HK-2 (cell line): ENCODE data around the gene TSLP.

Experiments used
- DNase-seq: peaks from one replicate; pipeline ENCODE4 v3.0.0-alpha.2; 2018; ENCODE audit not compliant: unreplicated experiment

Gene TSLP

DNA sequence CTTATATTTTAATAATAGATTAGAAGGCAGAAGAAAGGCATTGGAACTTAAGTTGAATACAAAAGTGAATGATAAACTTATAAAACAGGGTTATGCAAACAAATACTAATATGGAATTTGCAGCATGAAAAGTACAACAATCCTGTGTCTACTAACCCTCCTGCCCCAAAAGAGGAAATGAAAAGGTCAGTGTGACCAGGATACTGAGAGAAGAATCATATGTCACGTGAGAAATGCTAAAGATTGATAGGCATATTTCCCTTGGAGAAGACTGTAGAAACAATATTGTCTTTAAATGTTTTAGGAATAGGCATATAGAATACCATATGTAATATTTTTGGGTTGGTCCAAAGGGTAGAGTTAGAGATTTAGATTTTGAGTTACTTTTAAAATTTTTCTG lies 24.5 kb downstream of the TSLP start:
- no peak for DNase-seq

DNA sequence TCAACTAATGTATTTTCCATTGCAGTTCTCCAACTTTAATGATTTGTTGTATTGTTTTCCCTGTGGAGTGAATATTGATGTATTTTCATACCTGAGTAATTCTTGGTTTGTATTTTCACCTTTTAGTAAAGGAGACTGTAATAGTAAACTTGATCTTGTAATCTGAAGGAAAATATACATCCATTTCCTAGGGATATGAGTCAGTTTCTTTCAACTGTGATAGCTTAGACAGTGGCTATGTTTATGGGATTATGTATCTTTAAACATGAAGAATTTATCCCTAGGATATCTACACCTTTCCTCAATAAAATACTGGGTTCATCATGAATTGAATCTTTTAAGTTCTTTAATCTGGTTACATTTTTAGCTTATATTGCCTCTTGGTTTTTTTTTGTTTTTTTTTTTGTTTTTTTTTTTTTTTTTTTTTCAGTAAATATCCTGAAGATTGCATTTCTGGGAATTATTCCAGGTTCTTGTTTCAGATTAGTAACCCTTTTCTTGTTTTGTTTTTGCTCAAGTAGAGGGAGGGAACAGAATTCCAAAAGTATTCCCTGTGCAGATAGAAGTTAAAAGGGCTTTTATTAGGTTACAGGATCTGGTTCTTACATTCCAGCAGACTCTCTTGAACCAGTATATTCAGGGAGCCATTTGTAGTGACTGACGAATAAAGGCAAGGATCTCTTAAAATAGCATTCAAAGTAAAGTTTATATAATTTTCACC lies 27.7 kb downstream of the TSLP start:
- DNase-seq: no peak

GRCh38 chr5:111106320-111106948 lies 34.9 kb downstream of the TSLP start:
- DNase-seq: no peak

DNA sequence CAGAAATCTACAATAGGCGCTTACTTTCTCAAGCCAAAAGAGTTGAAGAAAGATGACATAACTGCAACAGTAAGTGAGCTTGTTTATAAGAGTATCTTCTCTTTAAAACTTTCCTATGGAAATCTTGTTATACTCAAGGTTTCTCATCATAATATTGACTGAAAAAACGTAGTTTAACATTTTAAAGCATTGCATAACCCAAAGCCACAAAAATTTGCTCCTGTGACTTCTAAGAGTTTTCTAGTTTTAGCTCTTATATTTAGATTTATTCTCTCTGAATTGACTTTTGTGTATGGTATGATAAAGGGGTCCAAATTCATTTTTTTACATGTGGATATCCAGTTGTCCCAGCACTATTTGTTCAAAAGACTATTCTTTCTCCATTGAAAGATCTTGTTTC lies 35.9 kb downstream of the TSLP start:
- no peak for DNase-seq

- no peak for DNase-seq
These were observed 40.4 kb downstream of the TSLP start for GRCh38 chr5:111111956-111112355.

DNA sequence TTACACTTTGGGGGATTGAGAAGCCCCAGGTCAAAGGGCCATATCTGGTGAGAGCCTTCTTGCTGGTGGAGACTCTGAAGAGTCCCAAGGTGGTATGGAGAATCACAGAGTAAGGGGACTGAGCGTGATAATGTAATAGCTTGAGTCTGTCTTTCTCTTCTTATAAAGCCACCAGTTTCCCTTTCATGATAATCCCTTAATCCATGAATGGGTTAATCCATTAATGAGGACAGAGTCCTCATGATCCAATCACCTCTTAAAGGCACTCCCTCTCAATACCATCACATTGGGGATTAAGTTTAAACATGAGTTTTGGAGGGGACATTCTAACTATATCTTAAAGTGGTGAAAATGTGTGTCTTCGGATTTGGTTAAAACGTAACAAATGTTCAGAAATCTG lies 42.2 kb downstream of the TSLP start:
- DNase-seq: no peak

GRCh38 chr5:111115229-111115628 lies 43.7 kb downstream of the TSLP start:
- DNase-seq: no peak

GRCh38 chr5:111116550-111116949 lies 45.0 kb downstream of the TSLP start:
- DNase-seq: no peak

DNA sequence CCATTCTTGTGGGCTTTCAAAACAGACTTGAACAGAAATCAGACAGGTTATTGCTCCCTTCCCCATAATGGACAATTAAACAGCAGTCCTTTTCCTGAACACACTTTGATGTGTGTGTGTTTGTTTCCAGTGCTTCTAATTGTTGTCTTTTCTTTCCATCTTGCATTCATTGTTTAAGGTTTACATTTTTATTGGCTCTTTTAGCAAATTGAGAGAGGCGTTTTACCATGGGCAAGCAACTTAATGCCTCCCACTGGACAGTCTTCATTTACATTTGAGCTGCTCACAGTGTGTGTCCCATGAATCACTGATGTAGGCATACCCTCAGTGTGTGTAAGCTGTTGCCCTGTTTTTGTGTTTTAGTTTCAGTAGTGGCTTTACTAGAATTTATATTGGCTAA lies 45.6 kb downstream of the TSLP start:
- no peak for DNase-seq

DNA sequence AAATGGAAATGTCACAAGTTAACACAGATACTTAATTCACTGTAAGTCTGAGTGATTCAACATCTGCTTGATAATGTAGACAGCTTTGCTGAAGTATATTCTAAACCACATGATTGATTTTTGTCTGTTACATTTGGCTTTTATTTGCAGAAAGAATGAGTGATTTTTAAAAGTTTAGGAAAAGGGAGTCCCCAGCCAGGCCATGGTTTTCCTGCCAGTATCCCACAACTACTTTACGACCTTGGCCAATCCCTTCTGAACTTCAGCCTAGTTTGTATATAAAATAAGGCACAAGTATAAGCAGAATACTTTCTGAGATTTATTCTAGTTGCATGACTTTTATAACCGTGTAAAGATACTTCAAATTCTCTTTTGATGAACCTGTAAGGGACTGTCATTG lies 47.7 kb downstream of the TSLP start:
- DNase-seq: no peak

DNA sequence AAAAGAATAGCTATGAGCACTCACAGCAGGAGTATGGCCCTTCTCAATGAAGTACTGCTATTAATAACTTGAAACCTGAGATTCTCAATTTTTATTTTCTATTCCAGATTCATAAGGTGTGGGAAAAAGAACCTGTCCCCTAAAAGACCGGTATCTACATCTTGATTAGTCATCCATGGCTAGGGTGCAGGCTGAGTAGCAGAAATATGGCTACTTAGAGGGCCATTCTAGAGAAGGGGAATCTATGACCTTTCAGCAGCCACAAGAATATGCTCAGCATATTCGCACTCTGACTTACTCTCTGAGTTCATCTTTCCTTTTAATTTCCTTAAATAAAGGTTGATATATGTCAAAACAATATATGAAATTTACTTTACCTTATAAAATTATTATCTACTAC lies 48.3 kb downstream of the TSLP start:
- no peak for DNase-seq

DNA sequence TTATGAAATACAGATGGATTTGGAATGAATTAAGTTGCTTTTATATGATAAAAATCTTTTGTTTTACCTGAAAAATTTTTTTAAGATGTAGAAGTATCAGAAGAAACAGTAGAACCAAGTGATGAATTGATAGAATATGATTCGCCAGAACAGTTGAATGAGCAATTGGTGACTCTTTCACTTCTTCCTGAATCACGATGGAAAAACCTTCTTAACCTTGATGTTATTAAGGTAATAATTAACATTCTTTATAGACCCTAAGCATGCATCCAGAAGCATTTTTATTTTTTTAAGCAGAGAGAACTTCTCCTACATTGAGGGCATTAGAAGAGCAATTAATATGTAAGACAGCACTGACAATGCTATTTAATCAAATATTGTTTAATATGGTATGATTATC lies 49.4 kb downstream of the TSLP start:
- no peak for DNase-seq

GRCh38 chr5:111121926-111122325 lies 50.4 kb downstream of the TSLP start:
- no peak for DNase-seq

DNA sequence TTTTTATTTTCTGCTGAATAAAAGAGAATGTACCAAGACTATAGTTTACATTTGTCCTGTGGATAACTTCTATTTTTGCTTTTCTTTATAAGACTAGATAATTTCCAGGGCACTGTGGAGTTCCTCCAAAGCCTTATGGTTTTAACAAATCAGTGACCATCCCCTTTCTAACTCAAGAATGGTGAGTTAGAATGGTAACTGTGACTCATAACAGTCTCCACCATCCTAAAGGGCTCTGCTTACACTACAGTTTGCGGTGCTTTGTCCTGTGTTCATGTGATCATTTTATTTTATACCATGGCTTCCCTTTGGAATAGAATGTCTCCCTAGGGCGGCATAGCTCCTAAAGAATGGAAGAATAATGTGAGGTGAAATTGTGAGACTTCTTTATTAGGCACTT lies 50.9 kb downstream of the TSLP start:
- no peak for DNase-seq

DNA sequence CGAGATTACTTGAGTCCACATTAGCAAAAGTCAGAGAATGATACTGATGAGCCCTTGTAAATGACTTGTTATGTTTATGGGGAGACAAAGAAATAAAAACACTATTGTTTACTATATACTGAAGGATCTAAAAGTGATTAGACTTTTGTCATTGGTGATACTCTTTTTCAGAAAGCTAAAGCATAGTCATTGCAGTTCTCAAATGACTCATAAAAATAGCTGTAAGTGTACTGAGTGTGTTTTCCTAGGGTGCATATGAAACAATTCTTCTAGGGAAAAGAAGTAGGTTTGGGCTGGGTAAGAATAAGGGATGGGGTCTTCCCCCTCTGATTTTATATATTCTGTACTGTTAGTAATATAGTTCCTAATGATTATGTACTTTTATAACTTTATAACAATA lies 53.3 kb downstream of the TSLP start:
- no peak for DNase-seq

GRCh38 chr5:111126896-111127295 lies 55.4 kb downstream of the TSLP start:
- no peak for DNase-seq
